Upper lobe of left lung (tissue), 4 donors: ENCODE data around the gene PCDH12.

Experiments
- CTCF ChIP-seq, 6 experiments: fragments of 450-650 bp in 4 of 6; fragments of 200-600 bp in 2 of 6; sonication (generic) in 2 of 6; IDR thresholded peaks; one replicate each; pipeline ENCODE4 v1.5.1; 2016 to 2019; ENCODE audit warnings: antibody characterized with exemption in 6 of 6
- EP300 ChIP-seq, 4 donors: sonication (generic); formaldehyde crosslinking; IDR thresholded peaks; one replicate each; pipeline ENCODE4 v1.5.1; 2017; ENCODE audit warnings: antibody characterized with exemption in 4 of 4, control low read depth in 2 of 4
- POLR2A ChIP-seq, 4 donors: fragments of 450-650 bp; IDR thresholded peaks; one replicate each; pipeline ENCODE4 v1.5.1; 2016 to 2017; ENCODE audit warnings: antibody characterized with exemption in 4 of 4, mild to moderate bottlenecking in 2 of 4
- POLR2AphosphoS5 ChIP-seq, 2 donors: sonication (generic); formaldehyde crosslinking; IDR thresholded peaks; one replicate each; pipeline ENCODE4 v1.5.1; 2017; ENCODE audit warnings: antibody characterized with exemption in 2 of 2

GRCh38 chr5:141934099-141934844 lies 23.7 kb downstream of the PCDH12 start:
- TF ChIP-seq CTCF (IDR thresholded peaks at IDR 0.05): no peak
- no peak for TF ChIP-seq POLR2AphosphoS5 (IDR thresholded peaks at IDR 0.05)
- no peak for TF ChIP-seq POLR2A (IDR thresholded peaks at IDR 0.05)
- TF ChIP-seq EP300 (IDR thresholded peaks at IDR 0.05): no peak
